Panc1 (cell line): ENCODE data around the gene MACROD1.
A peak's percentile ranks its signal among the peaks of the same experiment; 100 is the strongest.

ENCODE experiments used
- CTCF ChIP-seq: fragments of 450-650 bp; IDR thresholded peaks from 2 replicates; pipeline ENCODE4 v1.5.1; 2017; ENCODE audit warnings: mild to moderate bottlenecking
- POLR2AphosphoS5 ChIP-seq: IDR thresholded peaks from 2 replicates; pipeline ENCODE4 v1.6.1; 2012; ENCODE audit warnings: mild to moderate bottlenecking, low read depth, low read length, moderate library complexity

DNA sequence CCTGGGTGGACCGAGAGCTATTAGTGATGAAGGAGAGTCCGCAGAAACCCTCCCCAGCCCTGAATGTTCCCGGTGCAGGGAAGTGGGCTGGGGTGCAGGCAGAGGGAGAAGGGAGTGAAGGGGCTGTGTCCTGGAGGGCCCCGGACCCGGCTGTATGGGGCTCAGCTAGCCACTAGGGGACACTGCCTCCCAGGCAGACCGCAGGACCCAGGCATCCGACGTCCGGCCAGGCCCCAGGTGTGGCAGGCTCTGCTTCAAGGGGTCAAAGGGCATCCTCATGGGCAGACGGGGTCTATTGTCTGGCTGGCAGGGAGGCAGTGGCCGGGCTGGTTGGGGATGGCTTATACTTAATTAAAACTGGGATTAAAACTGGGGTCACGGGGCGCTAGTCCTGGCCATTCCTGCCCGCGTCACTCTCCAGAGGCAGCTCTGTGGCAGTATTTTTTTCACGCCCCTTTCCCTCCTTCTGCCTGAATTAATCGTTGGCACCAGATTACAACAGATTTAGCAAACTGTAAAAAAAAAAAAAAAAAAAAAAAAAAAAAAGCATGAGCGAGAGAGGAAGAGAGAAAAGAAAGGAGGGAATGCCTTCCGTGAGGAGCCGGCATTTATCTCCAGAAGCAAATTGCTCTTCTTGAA, 125.1 kb downstream of the MACROD1 start:
- TF ChIP-seq CTCF (peak; percentile 89; the same call in 1 of the 2 replicates), POLR2AphosphoS5 (no peak)
